Body of pancreas (tissue), 4 donors: ENCODE data around the gene SLC24A3.

Source experiments
- CTCF ChIP-seq, 7 experiments: fragments of 450-650 bp in 4 of 7; fragments of 200-600 bp in 3 of 7; sonication (generic) in 3 of 7; IDR thresholded peaks; one replicate each; pipeline ENCODE4 v1.5.1; 2016 to 2019; ENCODE audit warnings: antibody characterized with exemption in 7 of 7
- POLR2A ChIP-seq, 3 donors: fragments of 450-650 bp; IDR thresholded peaks; one replicate each; pipeline ENCODE4 v1.6.1; 2016; ENCODE audit warnings: antibody characterized with exemption in 3 of 3, mild to moderate bottlenecking in 2 of 3

- TF ChIP-seq CTCF (IDR thresholded peaks at IDR 0.05) (no peak), POLR2A (IDR thresholded peaks at IDR 0.05) (no peak)
Measured at GRCh38 chr20:19232997-19233794, 20.8 kb downstream of the SLC24A3 start.
